Lung (tissue), 12 donors: ENCODE measurements around the gene MED13L. TPM values are rescaled to one million over a fixed set of nuclear protein-coding genes. Genes with fewer than 3 reads are reported as not detected.

ENCODE experiments used
- ATAC-seq: fragments of 200-7000 bp; cut with Tn5 transposase; one replicate; pipeline ENCODE4 v1.9.1; 2020; ENCODE audit warnings: moderate number of reproducible peaks; ENCODE audit not compliant: insufficient read depth, low FRiP score
- DNase-seq, 3 donors: peaks; one replicate each; pipeline ENCODE4 v3.0.0-alpha.2; 2013 to 2017
- H3K27ac ChIP-seq, 2 donors: one replicate each; pipeline ENCODE4 v1.5.1; 2013; ENCODE audit warnings: mild to moderate bottlenecking in 2 of 2, moderate library complexity in 2 of 2, control low read depth in 1 of 2, inconsistent platforms in 1 of 2, low read depth in 1 of 2, low read length in 1 of 2
- H3K27me3 ChIP-seq, 3 donors: one replicate each; pipeline ENCODE4 v1.5.1; 2013; ENCODE audit warnings: low read length in 2 of 3; ENCODE audit not compliant: control insufficient read depth in 3 of 3, insufficient read depth in 3 of 3
- H3K36me3 ChIP-seq, 4 donors: one replicate each; pipeline ENCODE4 v1.5.1; 2013; ENCODE audit warnings: low read length in 4 of 4, mild to moderate bottlenecking in 1 of 4, moderate library complexity in 1 of 4; ENCODE audit not compliant: control insufficient read depth in 4 of 4, insufficient read depth in 4 of 4
- H3K4me1 ChIP-seq, 5 donors: one replicate each; pipeline ENCODE4 v1.5.1; 2013; ENCODE audit warnings: low read length in 5 of 5, mild to moderate bottlenecking in 2 of 5, moderate library complexity in 1 of 5; ENCODE audit not compliant: control insufficient read depth in 5 of 5, insufficient read depth in 5 of 5
- H3K4me3 ChIP-seq: one replicate; pipeline ENCODE4 v1.5.1; 2013; ENCODE audit warnings: mild to moderate bottlenecking, control low read depth, moderate library complexity
- H3K9ac ChIP-seq, 2 donors: one replicate each; pipeline ENCODE4 v1.5.1; 2013; ENCODE audit warnings: low read length in 2 of 2, control low read depth in 1 of 2; ENCODE audit not compliant: insufficient read depth in 1 of 2
- H3K9me3 ChIP-seq, 4 donors: one replicate each; pipeline ENCODE4 v1.5.1; 2013; ENCODE audit warnings: low read length in 3 of 4, mild to moderate bottlenecking in 1 of 4, moderate library complexity in 1 of 4; ENCODE audit not compliant: control insufficient read depth in 4 of 4, insufficient read depth in 3 of 4
- CTCF ChIP-seq: IDR thresholded peaks from 2 replicates; pipeline ENCODE4 v1.5.1; 2012; ENCODE audit warnings: mild to moderate bottlenecking; ENCODE audit errors: control extremely low read depth, extremely low read depth
- WGBS, 2 donors: extraction: QIAGEN DNeasy Blood & Tissue Kit; methylation state at CpG; one replicate each; pipeline ENCODE4 v1.1.7; 2013; 5-methylcytosine and 5-hydroxymethylcytosine counted together
- polyA plus RNA-seq, 2 donors: library from polyadenylated mRNA; stranded (reverse); fragments of 200-250 nt; gene quantifications; one replicate each; pipeline ENCODE4 v1.2.1, GENCODE V29; 2013
- total RNA-seq, 2 donors: library from RNA; depleted of rRNA in 1 of 2; stranded (reverse); fragments of >200 nt in 1 of 2; gene quantifications; one replicate each; pipeline ENCODE4 v1.2.1, GENCODE V29; 2014 to 2021
- donor health status: control.
- donor health status: control.
- donor health status: Bipolar disorder and iron deficiency.
- donor health status: healthy.
- donor health status: DM: yes; HTN: yes; CAD: no.

MED13L gene
- total and polyA plus RNA-seq, 4 donors: 18.2 to 329 (median 71.4) TPM

DNA sequence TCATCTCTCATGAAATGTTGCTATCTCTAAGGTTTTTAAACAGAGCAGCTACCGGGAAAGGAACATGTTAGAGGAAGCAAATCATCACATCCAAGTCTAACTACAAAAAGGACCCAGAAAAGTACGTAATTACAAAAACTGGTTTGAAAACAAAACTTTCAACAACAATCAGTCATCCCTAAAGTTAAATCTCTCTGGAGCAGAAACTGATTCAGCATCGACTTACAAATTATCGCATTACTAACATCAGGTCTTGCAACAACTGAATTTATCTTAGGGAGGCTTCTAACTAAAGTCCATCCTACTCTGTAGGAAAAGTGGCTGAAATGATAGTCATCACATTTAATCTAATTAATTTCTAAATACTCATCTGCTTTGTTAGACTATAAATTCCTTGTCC is 137.0 kb downstream of the MED13L start:
- Histone ChIP-seq H3K27me3 (no peaks in the 10 kb centered on the region), H3K4me1 (peaks cover 9 to 33% (median 22%) of the 10 kb centered on the region in 5 donors), H3K4me3 (no peak overlapping the region), H3K9me3 (no peaks in the 10 kb centered on the region), H3K36me3 (no peaks in the 10 kb centered on the region), H3K27ac (no peak overlapping the region), H3K9ac (no peak overlapping the region)
- ATAC-seq: no peak
- no peak for TF ChIP-seq CTCF
- 81 to 87% methylated on average over 4 of the region's 4 CpGs for WGBS, 2 donors
- no peak for DNase-seq

GRCh38 chr12:116138781-116139180 is 138.7 kb downstream of the MED13L start:
- no peak for TF ChIP-seq CTCF
- Histone ChIP-seq H3K4me1 (peaks cover 9 to 27% (median 19%) of the 10 kb centered on the region in 5 donors), H3K36me3 (no peaks in the 10 kb centered on the region), H3K27ac (no peak overlapping the region), H3K4me3 (no peak overlapping the region), H3K9ac (no peak overlapping the region), H3K9me3 (no peaks in the 10 kb centered on the region), H3K27me3 (no peaks in the 10 kb centered on the region)
- DNase-seq: no peak
- no peak for ATAC-seq

DNA sequence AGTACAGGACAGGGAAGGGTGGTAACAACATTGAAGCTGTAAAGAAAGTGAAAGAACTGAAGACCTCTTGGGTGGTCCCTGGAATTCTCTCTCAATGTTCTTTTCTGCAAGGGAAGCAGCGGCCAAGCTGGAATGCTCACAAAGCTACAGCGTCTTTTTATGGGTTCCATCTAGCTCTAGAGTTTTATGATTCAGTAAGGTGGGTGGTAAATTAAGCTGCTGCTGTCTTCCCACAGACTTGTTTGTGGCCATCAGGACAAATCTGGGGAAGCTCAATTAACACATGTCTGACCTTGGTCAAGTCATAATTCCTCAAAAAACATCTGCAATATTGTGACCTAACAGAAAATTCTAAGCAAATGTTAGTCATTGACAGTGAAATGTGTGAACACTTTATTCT is 139.1 kb downstream of the MED13L start:
- Histone ChIP-seq H3K4me1 (peaks cover 11 to 27% (median 19%) of the 10 kb centered on the region in 5 donors), H3K9me3 (no peaks in the 10 kb centered on the region), H3K36me3 (no peaks in the 10 kb centered on the region), H3K4me3 (no peak overlapping the region), H3K9ac (no peak overlapping the region), H3K27ac (no peak overlapping the region), H3K27me3 (no peaks in the 10 kb centered on the region)
- 85% methylated on average over 2 of the region's 2 CpGs for WGBS, 2 donors
- TF ChIP-seq CTCF: no peak
- DNase-seq (peak; percentile 59 to 87 (median 87)), ATAC-seq (no peak)

DNA sequence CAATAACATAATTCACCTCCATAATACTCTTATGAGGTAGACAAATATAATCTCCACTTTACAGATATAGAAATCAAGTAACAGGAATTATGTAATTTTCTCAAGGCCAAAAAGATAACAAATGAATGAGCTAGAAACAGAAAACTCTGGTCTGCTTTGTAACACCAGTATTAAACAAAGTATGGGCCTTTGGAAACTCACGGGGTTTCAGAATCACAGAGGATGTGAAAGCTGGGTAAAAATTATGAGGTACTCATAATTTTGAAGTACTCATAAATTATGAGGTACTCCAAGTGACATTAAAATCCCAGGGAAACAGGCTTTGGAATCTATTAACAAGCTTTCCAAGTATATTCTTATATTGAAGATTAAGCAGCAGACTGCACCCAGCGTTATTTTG is 140.2 kb downstream of the MED13L start:
- peaks cover 10 to 19% (median 14%) of the 10 kb centered on the region in 5 donors for H3K4me1 ChIP-seq

More for the DNA sequence above, 140.2 kb downstream of the MED13L start:
- TF ChIP-seq CTCF: no peak
- no peak overlapping the region for H3K4me3 ChIP-seq
- 40 to 44% methylated on average over 2 of the region's 2 CpGs for WGBS, 2 donors
- H3K9me3 ChIP-seq: no peaks in the 10 kb centered on the region
- DNase-seq (no peak), ATAC-seq (no peak)
- H3K9ac ChIP-seq: no peak overlapping the region
- no peaks in the 10 kb centered on the region for H3K27me3 ChIP-seq
- H3K36me3 ChIP-seq: no peaks in the 10 kb centered on the region
- no peak overlapping the region for H3K27ac ChIP-seq
